Measurements from ENCODE around the gene URB2. TPM values are rescaled to one million over a fixed set of nuclear protein-coding genes. Genes with fewer than 3 reads are reported as not detected.

URB2 gene
- total RNA-seq, 3 donors from 2014 or later (not counting 1 experiment from before 2014, with no cell fraction given): 5.5 to 10.4 (median 9.8) TPM

DNA sequence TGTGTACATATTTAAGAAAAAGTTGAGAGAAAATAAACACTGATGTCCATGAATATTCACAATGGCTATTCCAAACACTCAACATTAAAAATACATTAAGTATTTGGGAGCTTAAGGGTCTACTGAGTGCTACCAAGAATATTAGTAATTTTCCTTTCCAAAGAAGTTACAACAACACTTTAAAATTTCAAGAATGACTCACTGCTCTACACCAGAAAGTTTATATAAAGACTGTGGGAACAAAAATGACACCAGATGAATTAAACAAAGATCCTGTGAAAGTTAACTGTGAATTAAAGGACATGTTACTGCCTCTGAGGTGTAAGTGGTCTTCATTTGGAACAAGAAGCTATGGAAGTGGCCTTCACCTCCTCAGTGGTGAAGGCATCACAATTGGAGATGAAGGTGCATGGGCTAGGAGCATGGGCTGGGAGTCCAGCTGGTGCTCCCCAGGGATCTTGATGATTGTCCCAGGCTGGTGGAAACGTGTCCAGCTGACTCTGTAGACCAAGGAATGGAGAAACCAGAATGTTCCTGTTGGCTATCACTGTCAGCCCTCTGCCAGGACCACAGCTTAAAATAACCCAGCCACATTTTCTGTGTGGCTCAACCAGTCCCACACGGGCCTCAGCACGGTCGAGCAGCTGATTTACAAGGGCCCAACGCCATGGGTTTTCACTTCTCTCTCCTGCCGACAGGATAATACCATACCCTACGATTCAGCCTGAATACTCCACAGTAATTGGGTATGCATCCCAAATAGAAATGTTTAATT, 28.9 kb upstream of the URB2 start:
- H3K27me3 ChIP-seq (ENCODE audit: control insufficient read depth, insufficient read depth, low read length): no peaks in the 10 kb centered on the region
- H3K4me3 ChIP-seq (ENCODE audit: low read length): no peak overlapping the region
- H3K9me3 ChIP-seq (ENCODE audit: control insufficient read depth, insufficient read depth, low read length): no peaks in the 10 kb centered on the region
- 66% methylated on average over 6 of the region's 7 CpGs for WGBS (ENCODE audit: insufficient coverage)
- Mint-ChIP-seq H3K27me3 (ENCODE audit: low read depth in 2 of 2) (no peaks in the 10 kb centered on the region), H3K9me3 (no peaks in the 10 kb centered on the region), H3K36me3 (peaks cover 6% of the 10 kb centered on the region), H3K4me1 (peaks cover 16 to 24% of the 10 kb centered on the region in 2 donors), H3K4me3 (no peak overlapping the region), H3K27ac (peak overlapping the region in 1 of 2 donors; percentile 31)
- peaks cover 33% of the 10 kb centered on the region for H3K36me3 ChIP-seq (ENCODE audit: control insufficient read depth, insufficient read depth, low read length)
- DNase-seq (no peak), ATAC-seq (no peak)
- intact Hi-C loops (cut with micrococcal nuclease): no loop called here
- H3K27ac ChIP-seq (ENCODE audit: low read length): no peak overlapping the region
- H3K4me1 ChIP-seq (ENCODE audit: control insufficient read depth, insufficient read depth, low read length): no peaks in the 10 kb centered on the region
- TF ChIP-seq, protein P1, sequence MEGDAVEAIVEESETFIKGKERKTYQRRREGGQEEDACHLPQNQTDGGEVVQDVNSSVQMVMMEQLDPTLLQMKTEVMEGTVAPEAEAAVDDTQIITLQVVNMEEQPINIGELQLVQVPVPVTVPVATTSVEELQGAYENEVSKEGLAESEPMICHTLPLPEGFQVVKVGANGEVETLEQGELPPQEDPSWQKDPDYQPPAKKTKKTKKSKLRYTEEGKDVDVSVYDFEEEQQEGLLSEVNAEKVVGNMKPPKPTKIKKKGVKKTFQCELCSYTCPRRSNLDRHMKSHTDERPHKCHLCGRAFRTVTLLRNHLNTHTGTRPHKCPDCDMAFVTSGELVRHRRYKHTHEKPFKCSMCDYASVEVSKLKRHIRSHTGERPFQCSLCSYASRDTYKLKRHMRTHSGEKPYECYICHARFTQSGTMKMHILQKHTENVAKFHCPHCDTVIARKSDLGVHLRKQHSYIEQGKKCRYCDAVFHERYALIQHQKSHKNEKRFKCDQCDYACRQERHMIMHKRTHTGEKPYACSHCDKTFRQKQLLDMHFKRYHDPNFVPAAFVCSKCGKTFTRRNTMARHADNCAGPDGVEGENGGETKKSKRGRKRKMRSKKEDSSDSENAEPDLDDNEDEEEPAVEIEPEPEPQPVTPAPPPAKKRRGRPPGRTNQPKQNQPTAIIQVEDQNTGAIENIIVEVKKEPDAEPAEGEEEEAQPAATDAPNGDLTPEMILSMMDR (IDR thresholded peaks at IDR 0.05): no peak

DNA sequence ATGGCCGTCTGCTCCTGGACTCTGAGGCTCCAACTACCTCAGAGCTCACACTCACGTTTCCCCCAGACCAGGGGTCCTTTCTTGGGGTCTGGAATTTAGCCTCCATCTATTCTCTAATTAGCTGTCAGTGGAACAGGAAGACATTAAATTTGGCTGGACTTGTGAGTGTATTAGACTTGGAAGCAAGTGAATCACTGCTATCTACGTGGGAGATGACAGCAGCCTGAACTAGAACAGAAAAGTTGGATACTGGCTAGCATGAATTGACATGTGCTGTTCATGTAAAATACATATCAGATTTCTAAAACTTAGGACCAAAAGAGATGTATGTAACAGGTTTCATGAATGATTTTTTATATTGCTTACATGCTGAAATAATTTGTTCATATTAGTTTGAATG, 28.2 kb upstream of the URB2 start:
- H3K27ac Mint-ChIP-seq: no peak overlapping the region

DNA sequence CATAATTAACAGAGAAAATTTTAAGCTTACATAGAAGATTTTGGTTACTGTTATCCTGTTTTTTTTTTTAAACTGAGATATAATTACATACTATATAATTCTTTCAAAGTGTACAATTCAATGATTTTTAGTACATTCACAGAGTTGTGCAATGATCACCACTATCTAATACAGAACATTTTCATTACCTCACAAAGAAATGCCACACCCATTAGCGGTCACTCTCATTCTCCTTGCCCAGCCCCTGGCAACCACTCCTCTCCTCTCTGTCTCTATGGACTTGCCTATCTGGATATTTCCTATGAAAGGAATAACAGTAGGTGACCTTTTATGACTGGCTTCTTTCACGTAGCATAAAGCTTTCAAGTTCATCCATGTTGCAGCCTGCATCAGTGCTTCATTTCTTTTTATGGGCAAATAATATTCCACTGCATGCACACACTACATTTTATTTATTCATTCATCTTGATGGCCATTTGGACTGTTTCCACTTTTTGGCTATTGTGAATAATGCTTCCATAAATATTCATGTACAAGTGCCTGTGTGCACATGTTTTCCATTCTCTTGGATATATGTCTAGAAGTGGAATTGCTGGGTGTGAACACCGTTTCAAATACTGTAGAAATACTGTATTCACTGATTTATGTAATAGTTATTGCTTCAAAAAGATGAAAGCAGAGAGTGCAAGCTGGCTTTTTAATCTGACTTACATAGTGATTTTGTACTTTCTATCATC, 26.7 kb upstream of the URB2 start:
- intact Hi-C loops (cut with micrococcal nuclease): no loop called here
- H3K4me3 Mint-ChIP-seq: no peak overlapping the region
- TF ChIP-seq, protein P1 (IDR thresholded peaks at IDR 0.05): no peak
- 100% methylated on average over 3 of the region's 3 CpGs for WGBS (ENCODE audit: insufficient coverage)
- peaks cover 6% of the 10 kb centered on the region for H3K36me3 Mint-ChIP-seq
- ATAC-seq (no peak), DNase-seq (no peak)
- no peak overlapping the region for H3K27ac Mint-ChIP-seq
- Histone ChIP-seq H3K4me3 (ENCODE audit: low read length) (no peak overlapping the region), H3K9me3 (ENCODE audit: control insufficient read depth, insufficient read depth, low read length) (no peaks in the 10 kb centered on the region), H3K4me1 (ENCODE audit: control insufficient read depth, insufficient read depth, low read length) (no peaks in the 10 kb centered on the region), H3K27ac (ENCODE audit: low read length) (no peak overlapping the region), H3K36me3 (ENCODE audit: control insufficient read depth, insufficient read depth, low read length) (peaks cover 27% of the 10 kb centered on the region), H3K27me3 (ENCODE audit: control insufficient read depth, insufficient read depth, low read length) (no peaks in the 10 kb centered on the region)
- H3K27me3 Mint-ChIP-seq (ENCODE audit: low read depth in 2 of 2): no peaks in the 10 kb centered on the region
- no peaks in the 10 kb centered on the region for H3K9me3 Mint-ChIP-seq
- H3K4me1 Mint-ChIP-seq: peaks cover 16 to 24% of the 10 kb centered on the region in 2 donors

More for the DNA sequence above, 28.2 kb upstream of the URB2 start:
- no peaks in the 10 kb centered on the region for H3K27me3 Mint-ChIP-seq (ENCODE audit: low read depth in 2 of 2)
- no peaks in the 10 kb centered on the region for H3K9me3 ChIP-seq (ENCODE audit: control insufficient read depth, insufficient read depth, low read length)
- H3K4me1 Mint-ChIP-seq: peaks cover 16 to 24% of the 10 kb centered on the region in 2 donors
- TF ChIP-seq, protein P1 (IDR thresholded peaks at IDR 0.05): no peak
- no peaks in the 10 kb centered on the region for H3K4me1 ChIP-seq (ENCODE audit: control insufficient read depth, insufficient read depth, low read length)
- no peak overlapping the region for H3K4me3 Mint-ChIP-seq
- peaks cover 6% of the 10 kb centered on the region for H3K36me3 Mint-ChIP-seq
- no peak for DNase-seq
- ATAC-seq: no peak
- intact Hi-C loops (cut with micrococcal nuclease): no loop called here
- H3K27ac ChIP-seq (ENCODE audit: low read length): no peak overlapping the region
- H3K36me3 ChIP-seq (ENCODE audit: control insufficient read depth, insufficient read depth, low read length): peaks cover 37% of the 10 kb centered on the region
- no peaks in the 10 kb centered on the region for H3K9me3 Mint-ChIP-seq
- WGBS (ENCODE audit: insufficient coverage): 91% methylated on average over 3 of the region's 3 CpGs
- H3K27me3 ChIP-seq (ENCODE audit: control insufficient read depth, insufficient read depth, low read length): no peaks in the 10 kb centered on the region
- no peak overlapping the region for H3K4me3 ChIP-seq (ENCODE audit: low read length)

Data from natural killer cell (primary cell).